Right atrium auricular region (tissue), 2 donors: Measurements from ENCODE around the gene REEP1. TPM values are rescaled to one million over a fixed set of nuclear protein-coding genes. Genes with fewer than 3 reads are reported as not detected.

Experiments
- DNase-seq: peaks from one replicate; pipeline ENCODE4 v3.0.0-alpha.2; 2019; ENCODE audit warnings: low spot score
- H3K27ac ChIP-seq, 2 donors: fragments of 200-600 bp; sonication (generic); 1 replicate in 1 of 2; 2 replicates in 1 of 2; pipeline ENCODE4 v1.5.1; 2016 to 2019
- H3K27me3 ChIP-seq, 2 donors: fragments of 200-600 bp; sonication (generic); one replicate each; pipeline versions ENCODE4 v1.5.1 to v1.6.0; 2017 to 2019
- H3K36me3 ChIP-seq: fragments of 200-600 bp; sonication (generic); one replicate; pipeline ENCODE4 v1.5.1; 2016
- H3K4me1 ChIP-seq, 2 donors: fragments of 200-600 bp; sonication (generic); one replicate each; pipeline versions ENCODE4 v1.5.1 to v1.6.0; 2017 to 2019
- H3K4me3 ChIP-seq, 2 donors: fragments of 200-600 bp; sonication (generic); 1 replicate in 1 of 2; 2 replicates in 1 of 2; pipeline ENCODE4 v1.5.1; 2017 to 2019; ENCODE audit warnings: mild to moderate bottlenecking in 1 of 2, moderate library complexity in 1 of 2
- H3K9me3 ChIP-seq, 2 donors: fragments of 200-600 bp; sonication (generic); one replicate each; pipeline ENCODE4 v1.5.1; 2019
- total RNA-seq, 2 donors: library from RNA; depleted of rRNA; stranded (reverse); fragments of >200 nt; gene quantifications; one replicate each; pipeline ENCODE4 v1.1.0, GENCODE V29; 2016
- TF ChIP-seq, protein P1 (sequence below), 2 donors: fragments of 200-600 bp; sonication (generic); IDR thresholded peaks; one replicate each; pipeline ENCODE4 v1.5.1; 2019; ENCODE audit warnings: antibody characterized with exemption in 2 of 2

The REEP1 gene
- total RNA-seq, 2 donors from 2014 or later: 29.4 to 34.2 TPM

GRCh38 chr2:86186431-86186830, 151.0 kb downstream of the REEP1 start:
- no peak for DNase-seq
- H3K27me3 ChIP-seq: no peaks in the 10 kb centered on the region
- peaks cover 4% of the 10 kb centered on the region for H3K36me3 ChIP-seq
- H3K27ac ChIP-seq: no peak overlapping the region
- H3K4me1 ChIP-seq: peaks cover 0 to 64% of the 10 kb centered on the region in 2 donors
- H3K9me3 ChIP-seq: no peaks in the 10 kb centered on the region
- TF ChIP-seq, protein P1, sequence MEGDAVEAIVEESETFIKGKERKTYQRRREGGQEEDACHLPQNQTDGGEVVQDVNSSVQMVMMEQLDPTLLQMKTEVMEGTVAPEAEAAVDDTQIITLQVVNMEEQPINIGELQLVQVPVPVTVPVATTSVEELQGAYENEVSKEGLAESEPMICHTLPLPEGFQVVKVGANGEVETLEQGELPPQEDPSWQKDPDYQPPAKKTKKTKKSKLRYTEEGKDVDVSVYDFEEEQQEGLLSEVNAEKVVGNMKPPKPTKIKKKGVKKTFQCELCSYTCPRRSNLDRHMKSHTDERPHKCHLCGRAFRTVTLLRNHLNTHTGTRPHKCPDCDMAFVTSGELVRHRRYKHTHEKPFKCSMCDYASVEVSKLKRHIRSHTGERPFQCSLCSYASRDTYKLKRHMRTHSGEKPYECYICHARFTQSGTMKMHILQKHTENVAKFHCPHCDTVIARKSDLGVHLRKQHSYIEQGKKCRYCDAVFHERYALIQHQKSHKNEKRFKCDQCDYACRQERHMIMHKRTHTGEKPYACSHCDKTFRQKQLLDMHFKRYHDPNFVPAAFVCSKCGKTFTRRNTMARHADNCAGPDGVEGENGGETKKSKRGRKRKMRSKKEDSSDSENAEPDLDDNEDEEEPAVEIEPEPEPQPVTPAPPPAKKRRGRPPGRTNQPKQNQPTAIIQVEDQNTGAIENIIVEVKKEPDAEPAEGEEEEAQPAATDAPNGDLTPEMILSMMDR (IDR thresholded peaks at IDR 0.05): no peak
- H3K4me3 ChIP-seq: no peak overlapping the region

DNA sequence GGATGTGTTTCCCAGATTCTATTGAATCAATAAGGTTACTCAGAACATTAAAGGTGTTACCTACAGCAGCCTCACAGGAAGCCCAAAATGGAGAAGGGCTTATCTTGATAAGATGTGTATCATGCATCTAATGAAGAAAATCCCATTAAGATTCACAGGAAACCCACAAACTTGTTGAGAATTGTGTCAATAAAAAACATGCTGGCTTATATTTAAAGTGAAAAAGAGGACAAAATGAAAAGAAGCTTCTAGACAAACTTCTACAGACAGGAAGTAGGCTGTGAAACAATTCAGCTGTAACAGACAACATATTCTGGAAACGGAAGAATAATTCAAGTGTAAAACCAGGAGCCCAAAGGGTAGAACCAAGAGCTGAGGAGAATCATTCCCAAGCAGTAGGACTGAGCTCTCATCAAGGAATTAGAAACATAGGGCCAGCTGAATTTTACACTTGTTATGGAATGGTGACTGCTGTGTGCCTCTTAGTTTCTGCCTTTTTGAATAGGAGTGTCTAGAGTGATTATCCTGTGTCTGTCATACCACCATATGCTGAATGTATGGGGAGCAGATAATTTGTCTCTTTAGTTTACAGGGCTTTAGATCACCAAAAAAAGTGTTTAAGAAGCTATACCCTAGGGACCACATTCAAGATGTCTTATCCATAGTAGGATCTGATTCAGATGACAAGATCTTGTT, 151.8 kb downstream of the REEP1 start:
- Histone ChIP-seq H3K27me3 (no peaks in the 10 kb centered on the region), H3K9me3 (no peaks in the 10 kb centered on the region), H3K4me3 (no peak overlapping the region), H3K27ac (peak overlapping the region; percentile 60 to 71), H3K36me3 (peaks cover 11% of the 10 kb centered on the region), H3K4me1 (peaks cover 0 to 57% of the 10 kb centered on the region in 2 donors)
- DNase-seq: no peak
- TF ChIP-seq, protein P1 (IDR thresholded peaks at IDR 0.05): no peak

DNA sequence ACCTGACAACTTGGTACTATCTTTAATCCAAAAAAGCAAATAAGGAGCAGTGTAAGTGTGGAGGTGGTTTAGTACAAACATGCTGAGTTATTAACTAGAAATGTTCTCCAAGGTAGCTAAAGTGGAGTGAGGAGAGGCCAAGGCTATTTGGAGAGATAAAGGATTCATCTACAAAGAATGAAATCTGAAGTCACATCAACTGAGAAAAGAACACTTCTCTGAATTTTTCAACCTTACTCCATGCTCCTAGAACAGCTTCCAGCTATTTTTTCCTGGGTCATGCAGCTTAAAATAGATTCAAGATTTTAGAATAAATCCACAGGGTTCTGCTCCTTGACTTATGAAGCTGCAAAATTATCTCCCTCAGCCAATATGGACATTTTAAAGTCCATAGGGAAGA, 160.8 kb downstream of the REEP1 start:
- no peak overlapping the region for H3K27ac ChIP-seq
- peaks cover 66% of the 10 kb centered on the region for H3K36me3 ChIP-seq
- H3K9me3 ChIP-seq: no peaks in the 10 kb centered on the region
- TF ChIP-seq, protein P1 (IDR thresholded peaks at IDR 0.05): no peak
- H3K4me3 ChIP-seq: no peak overlapping the region
- peaks cover 0 to 27% of the 10 kb centered on the region in 2 donors for H3K4me1 ChIP-seq
- no peaks in the 10 kb centered on the region for H3K27me3 ChIP-seq
- no peak for DNase-seq

DNA sequence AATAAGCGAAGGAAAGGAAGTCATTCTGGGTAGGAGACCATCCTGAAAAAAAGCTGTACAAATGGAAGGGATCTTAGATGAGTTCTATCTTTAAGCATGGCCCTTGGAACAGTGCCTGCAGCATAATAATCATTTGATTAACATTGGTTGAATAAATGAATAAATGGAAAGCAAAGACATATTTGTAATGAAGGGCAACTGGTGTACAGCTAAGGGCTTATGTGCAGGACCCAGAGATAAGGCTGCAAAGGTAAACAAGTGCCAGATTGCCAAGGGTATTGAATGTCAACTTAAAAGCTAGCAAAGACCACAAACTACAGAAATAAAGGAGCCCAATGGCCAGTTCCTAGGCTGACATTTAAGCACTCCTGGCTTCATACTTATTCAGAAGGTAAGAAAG, 161.6 kb downstream of the REEP1 start:
- Histone ChIP-seq H3K27me3 (no peaks in the 10 kb centered on the region), H3K27ac (no peak overlapping the region), H3K9me3 (no peaks in the 10 kb centered on the region), H3K4me1 (peaks cover 0 to 27% of the 10 kb centered on the region in 2 donors), H3K36me3 (peaks cover 64% of the 10 kb centered on the region), H3K4me3 (no peak overlapping the region)
- no peak for DNase-seq
- TF ChIP-seq, protein P1 (IDR thresholded peaks at IDR 0.05): no peak

DNA sequence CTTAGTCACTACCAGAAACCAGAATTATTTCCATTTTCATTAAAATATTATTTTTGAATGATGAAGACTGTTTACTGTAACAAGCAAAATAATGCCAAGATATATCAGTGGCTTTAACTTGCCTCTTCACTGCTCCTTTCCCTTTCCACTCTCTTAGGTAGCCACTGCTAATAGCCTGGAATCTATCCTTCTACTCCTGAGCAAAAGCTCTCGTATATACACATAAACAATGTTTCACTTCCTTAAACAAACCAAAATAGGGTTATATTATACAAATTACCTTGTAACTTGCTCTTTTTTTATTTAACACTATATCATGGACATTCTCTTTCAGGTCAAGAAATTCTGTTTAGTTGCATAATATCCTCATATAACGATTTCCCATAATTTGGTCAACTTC, 163.0 kb downstream of the REEP1 start:
- DNase-seq: no peak
- TF ChIP-seq, protein P1 (IDR thresholded peaks at IDR 0.05): no peak
- H3K9me3 ChIP-seq: no peaks in the 10 kb centered on the region
- H3K36me3 ChIP-seq: peaks cover 60% of the 10 kb centered on the region
- no peaks in the 10 kb centered on the region for H3K27me3 ChIP-seq
- no peak overlapping the region for H3K4me3 ChIP-seq
- no peak overlapping the region for H3K27ac ChIP-seq
- H3K4me1 ChIP-seq: peaks cover 0 to 27% of the 10 kb centered on the region in 2 donors

- DNase-seq: no peak
- no peak overlapping the region for H3K4me3 ChIP-seq
- no peaks in the 10 kb centered on the region for H3K9me3 ChIP-seq
- no peaks in the 10 kb centered on the region for H3K27me3 ChIP-seq
- no peak overlapping the region for H3K27ac ChIP-seq
- peaks cover 0 to 27% of the 10 kb centered on the region in 2 donors for H3K4me1 ChIP-seq
- TF ChIP-seq, protein P1 (IDR thresholded peaks at IDR 0.05): no peak
- H3K36me3 ChIP-seq: peaks cover 54% of the 10 kb centered on the region
Measured at GRCh38 chr2:86172610-86173009, 164.8 kb downstream of the REEP1 start.
